ENCODE measurements around the gene NACAD.

DNA sequence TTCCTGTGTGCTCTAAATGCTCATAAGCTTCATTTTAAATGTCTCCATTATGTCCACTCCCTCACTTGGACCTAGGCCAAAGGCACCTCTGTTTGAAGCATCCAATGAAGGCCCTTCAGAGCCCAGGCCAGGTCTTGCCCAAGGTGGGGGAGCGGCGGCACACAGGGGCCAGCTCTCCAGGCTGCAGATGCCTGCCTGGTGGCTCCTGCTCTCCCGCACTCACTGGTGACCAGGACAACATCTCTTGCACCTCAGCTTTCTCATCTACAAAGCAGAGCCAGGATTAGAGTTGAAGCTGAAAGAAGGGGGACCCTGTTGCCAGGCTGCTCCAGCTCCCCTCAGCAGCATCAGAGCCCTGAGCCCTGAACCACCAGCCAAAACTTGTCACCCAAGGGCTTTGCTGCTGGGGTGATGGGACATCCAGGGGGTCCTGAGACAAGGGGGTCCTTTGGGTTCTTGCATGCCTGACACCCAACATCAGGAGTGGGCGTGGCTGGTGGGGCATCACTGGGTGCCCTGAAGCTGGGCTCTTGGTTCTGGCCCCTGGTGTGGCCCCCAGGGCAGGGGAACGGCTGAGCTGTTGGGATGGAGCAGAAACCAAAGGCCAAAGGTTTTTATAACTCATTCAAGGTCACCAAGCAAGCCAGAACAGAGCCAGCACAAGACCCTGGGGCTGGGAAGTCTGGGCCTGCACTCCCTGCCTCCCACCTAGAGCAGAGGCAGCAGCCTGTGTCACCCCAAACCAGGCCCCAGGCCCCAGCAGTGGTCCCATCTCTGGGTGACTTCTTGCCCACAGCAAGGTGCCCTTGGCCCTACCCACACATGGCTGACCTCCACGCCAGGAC is 1.2 kb downstream of the NACAD start:
- TF ChIP-seq, protein P1, sequence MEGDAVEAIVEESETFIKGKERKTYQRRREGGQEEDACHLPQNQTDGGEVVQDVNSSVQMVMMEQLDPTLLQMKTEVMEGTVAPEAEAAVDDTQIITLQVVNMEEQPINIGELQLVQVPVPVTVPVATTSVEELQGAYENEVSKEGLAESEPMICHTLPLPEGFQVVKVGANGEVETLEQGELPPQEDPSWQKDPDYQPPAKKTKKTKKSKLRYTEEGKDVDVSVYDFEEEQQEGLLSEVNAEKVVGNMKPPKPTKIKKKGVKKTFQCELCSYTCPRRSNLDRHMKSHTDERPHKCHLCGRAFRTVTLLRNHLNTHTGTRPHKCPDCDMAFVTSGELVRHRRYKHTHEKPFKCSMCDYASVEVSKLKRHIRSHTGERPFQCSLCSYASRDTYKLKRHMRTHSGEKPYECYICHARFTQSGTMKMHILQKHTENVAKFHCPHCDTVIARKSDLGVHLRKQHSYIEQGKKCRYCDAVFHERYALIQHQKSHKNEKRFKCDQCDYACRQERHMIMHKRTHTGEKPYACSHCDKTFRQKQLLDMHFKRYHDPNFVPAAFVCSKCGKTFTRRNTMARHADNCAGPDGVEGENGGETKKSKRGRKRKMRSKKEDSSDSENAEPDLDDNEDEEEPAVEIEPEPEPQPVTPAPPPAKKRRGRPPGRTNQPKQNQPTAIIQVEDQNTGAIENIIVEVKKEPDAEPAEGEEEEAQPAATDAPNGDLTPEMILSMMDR (IDR thresholded peaks at IDR 0.05) = no peak
- TF ChIP-seq POLR2AphosphoS5 (IDR thresholded peaks at IDR 0.05) = no peak
- TF ChIP-seq POLR2A (IDR thresholded peaks at IDR 0.05) = no peak
- TF ChIP-seq EP300 (IDR thresholded peaks at IDR 0.05) = no peak
